Colonic mucosa (tissue), 4 donors: Measurements from ENCODE around the gene PRKAG2. TPM values are rescaled to one million over a fixed set of nuclear protein-coding genes. Genes with fewer than 3 reads are reported as not detected.

ENCODE experiments used
- DNase-seq: peaks from one replicate; pipeline ENCODE4 v3.0.0-alpha.2; 2020
- H3K27ac ChIP-seq: fragments of 200-600 bp; one replicate; pipeline ENCODE4 v1.8.0; 2021
- H3K27me3 ChIP-seq: fragments of 200-600 bp; one replicate; pipeline ENCODE4 v1.8.0; 2021
- H3K36me3 ChIP-seq: fragments of 200-600 bp; one replicate; pipeline ENCODE4 v1.8.0; 2021
- H3K4me1 ChIP-seq: fragments of 200-600 bp; one replicate; pipeline ENCODE4 v1.8.0; 2021; ENCODE audit warnings: mild to moderate bottlenecking
- H3K4me3 ChIP-seq: fragments of 200-600 bp; one replicate; pipeline ENCODE4 v1.8.0; 2021
- H3K9ac ChIP-seq, 2 donors: one replicate each; pipeline ENCODE4 v1.7.0; 2013; ENCODE audit warnings: control low read depth in 2 of 2, low read depth in 2 of 2, low read length in 2 of 2
- H3K9me3 ChIP-seq: fragments of 200-600 bp; one replicate; pipeline ENCODE4 v1.8.0; 2021
- intact Hi-C: fragments of 100-400 bp; cut with DNase I; formaldehyde crosslinking; loops from one replicate; pipeline ENCODE4 v1.14.1; 2022
- total RNA-seq, 2 donors: library from RNA; stranded (reverse); fragmentation: NEBNext Ultra II Directional in 1 of 2; extraction: Animal tissue kit (Norgen Biotek cat#: 25700) in 1 of 2; gene quantifications; one replicate each; pipeline ENCODE4 v1.2.1, GENCODE V29; 2021
- TF ChIP-seq, protein P1 (sequence below): fragments of 200-600 bp; IDR thresholded peaks from one replicate; pipeline ENCODE4 v1.8.0; 2022; ENCODE audit warnings: antibody characterized with exemption, mild to moderate bottlenecking
- donor health status: healthy.
- donor health status: DM: no; HTN: no; CAD: no.
- donor health status: DM: no; HTN: no; CAD: no.

The PRKAG2 gene
- total RNA-seq, 2 donors from 2014 or later: 36.3 to 42.0 TPM

DNA sequence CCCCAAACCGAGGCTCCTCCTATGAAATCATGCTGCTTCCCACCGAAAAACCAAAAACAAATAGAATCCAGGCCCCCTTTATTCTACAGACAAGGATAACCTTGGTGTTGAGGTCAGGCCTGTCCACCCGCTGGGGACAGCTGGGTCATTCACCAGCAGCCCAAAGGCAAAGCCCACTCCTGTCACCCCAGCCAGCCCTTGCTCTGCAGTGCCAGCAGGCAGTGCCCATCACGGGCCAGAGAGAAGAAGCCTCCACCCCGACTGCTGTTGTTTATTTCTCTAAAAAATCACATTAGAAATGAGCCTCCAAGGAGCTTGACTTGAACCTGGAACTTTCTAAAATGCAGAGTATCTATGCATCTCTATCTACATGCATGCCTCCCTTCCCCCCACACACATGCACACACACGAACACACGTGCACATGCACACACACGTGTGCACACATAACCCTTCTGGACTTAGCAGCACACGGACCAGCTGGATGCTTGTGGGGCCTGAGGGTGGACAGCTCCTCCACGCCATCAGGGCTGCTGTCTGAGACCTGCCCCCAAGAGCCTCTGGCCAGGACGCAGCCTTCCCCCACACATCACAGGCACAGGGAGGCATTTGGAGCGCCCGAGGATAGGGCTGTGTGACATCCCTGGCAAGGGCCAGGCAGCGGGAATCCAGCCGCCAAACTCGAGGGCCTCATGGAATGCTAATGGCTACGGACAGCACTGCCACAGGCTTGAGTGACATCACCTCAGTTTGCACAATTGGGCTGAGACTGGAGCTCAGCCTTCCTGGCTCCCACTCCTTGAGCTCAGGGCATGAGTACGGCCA is 22.8 kb downstream of the PRKAG2 start:
- no peak overlapping the region for H3K27ac ChIP-seq
- no peak overlapping the region for H3K4me3 ChIP-seq
- no peaks in the 10 kb centered on the region for H3K9me3 ChIP-seq
- no peak overlapping the region for H3K9ac ChIP-seq
- no peaks in the 10 kb centered on the region for H3K4me1 ChIP-seq
- DNase-seq: no peak
- H3K36me3 ChIP-seq: no peaks in the 10 kb centered on the region
- intact Hi-C loops: no loop called here
- TF ChIP-seq, protein P1, sequence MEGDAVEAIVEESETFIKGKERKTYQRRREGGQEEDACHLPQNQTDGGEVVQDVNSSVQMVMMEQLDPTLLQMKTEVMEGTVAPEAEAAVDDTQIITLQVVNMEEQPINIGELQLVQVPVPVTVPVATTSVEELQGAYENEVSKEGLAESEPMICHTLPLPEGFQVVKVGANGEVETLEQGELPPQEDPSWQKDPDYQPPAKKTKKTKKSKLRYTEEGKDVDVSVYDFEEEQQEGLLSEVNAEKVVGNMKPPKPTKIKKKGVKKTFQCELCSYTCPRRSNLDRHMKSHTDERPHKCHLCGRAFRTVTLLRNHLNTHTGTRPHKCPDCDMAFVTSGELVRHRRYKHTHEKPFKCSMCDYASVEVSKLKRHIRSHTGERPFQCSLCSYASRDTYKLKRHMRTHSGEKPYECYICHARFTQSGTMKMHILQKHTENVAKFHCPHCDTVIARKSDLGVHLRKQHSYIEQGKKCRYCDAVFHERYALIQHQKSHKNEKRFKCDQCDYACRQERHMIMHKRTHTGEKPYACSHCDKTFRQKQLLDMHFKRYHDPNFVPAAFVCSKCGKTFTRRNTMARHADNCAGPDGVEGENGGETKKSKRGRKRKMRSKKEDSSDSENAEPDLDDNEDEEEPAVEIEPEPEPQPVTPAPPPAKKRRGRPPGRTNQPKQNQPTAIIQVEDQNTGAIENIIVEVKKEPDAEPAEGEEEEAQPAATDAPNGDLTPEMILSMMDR: no peak
- H3K27me3 ChIP-seq: no peaks in the 10 kb centered on the region

DNA sequence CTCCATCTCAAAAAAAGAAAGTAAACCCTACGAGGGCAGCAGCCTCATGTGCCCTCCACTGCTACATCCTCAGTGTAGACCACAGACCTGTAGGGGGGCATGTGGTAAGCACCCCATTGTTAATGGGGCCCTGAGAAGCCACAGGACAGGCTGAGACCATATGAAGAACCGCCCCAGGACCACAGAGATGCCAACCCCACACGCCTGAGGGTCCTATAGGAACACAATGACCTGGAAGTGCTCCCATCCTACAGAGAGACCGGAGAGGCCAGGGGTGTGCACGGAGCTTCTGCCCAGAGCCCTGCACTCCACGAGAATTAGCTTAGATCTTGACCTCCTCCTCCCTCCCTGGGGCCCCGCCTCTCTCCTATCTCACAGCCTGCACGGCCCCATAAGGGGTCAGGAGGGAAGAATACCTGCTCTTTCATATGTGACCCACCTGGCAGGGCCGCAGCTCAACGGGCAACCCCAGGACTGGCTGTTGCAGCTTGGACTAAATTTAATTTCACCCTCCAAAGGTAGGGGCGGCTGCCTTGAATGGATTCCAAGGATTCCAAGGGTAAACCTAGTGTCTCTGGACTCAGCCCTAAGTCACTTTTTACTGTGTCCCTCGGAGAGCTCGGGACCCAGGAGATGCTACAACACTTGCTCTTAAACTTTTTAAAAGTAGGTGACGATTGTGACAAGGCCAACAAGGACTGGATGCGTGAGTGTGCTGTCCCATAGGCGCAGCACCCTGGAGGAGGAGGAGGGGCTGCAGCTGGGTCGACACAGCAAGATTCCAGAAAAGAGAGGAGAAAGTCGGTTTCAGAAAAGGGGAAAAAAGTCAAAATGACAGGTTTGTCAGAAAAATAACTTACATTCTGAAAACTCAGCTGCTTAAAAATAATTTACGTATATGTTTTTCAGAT is 24.2 kb downstream of the PRKAG2 start:
- TF ChIP-seq, protein P1: no peak
- no peak for DNase-seq
- Histone ChIP-seq H3K9ac (no peak overlapping the region), H3K4me3 (no peak overlapping the region), H3K36me3 (no peaks in the 10 kb centered on the region), H3K27me3 (no peaks in the 10 kb centered on the region), H3K9me3 (no peaks in the 10 kb centered on the region), H3K27ac (no peak overlapping the region), H3K4me1 (no peaks in the 10 kb centered on the region)
- intact Hi-C loops: no loop called here

DNA sequence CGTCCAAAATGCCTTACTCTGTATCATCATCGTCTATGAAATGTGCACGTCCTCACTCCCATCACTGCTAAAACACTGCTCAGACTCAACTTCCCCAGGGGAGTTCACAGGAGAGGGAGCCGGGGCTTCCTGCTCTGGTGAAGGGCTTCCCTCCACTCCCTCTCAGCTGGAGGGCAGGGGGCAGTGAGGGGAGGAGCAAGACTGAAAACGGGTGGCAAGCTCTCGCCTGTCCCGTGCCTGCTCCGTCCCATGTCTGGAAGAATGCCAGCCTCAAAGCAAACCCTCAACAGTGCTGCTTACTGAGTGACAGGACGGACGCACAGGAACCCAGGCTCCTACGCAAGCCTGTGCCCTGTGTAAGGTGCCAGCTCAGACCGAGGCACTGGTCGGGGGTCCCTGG is 25.1 kb downstream of the PRKAG2 start:
- Histone ChIP-seq H3K27ac (no peak overlapping the region), H3K36me3 (no peaks in the 10 kb centered on the region), H3K9me3 (no peaks in the 10 kb centered on the region), H3K9ac (peak overlapping the region in 1 of 2 donors; percentile 24), H3K4me1 (no peaks in the 10 kb centered on the region), H3K4me3 (peak overlapping the region; percentile 7), H3K27me3 (no peaks in the 10 kb centered on the region)
- peak; percentile 46 for DNase-seq
- intact Hi-C loops: no loop called here
- TF ChIP-seq, protein P1: no peak

DNA sequence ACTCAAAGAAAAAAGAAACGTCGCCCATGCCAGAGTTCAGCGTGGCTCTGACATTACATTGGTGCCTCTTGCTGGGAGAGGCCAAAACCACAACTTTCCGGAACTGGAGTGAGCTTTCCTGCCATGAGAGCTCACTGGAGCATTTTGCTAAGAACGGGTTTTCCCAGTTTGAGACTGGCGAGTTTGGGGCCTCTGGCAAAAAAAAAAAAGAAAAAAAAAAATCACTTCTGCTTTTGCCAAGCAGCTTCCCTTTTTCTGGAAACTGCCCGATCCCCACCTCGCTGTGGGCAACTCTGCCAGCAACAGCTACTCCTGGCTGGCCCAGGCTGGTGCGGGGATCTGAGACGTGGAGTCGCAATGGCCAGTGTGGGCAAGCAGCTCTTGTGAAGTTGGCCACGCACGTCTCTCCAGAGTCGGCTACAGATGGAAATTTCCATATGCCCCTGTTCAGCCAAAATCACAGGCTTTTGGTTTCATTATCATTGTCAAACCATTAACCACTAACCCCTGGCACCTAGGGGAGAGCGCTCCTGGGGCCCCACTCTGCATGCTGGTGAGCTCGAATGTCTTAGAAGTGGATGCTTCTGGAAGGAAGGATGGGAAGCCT is 25.7 kb downstream of the PRKAG2 start:
- no peaks in the 10 kb centered on the region for H3K4me1 ChIP-seq
- DNase-seq: no peak

More for the DNA sequence above, 25.7 kb downstream of the PRKAG2 start:
- Histone ChIP-seq H3K4me3 (peak overlapping the region; percentile 7), H3K9ac (peak overlapping the region in 1 of 2 donors; percentile 24), H3K27ac (no peak overlapping the region), H3K9me3 (no peaks in the 10 kb centered on the region), H3K36me3 (no peaks in the 10 kb centered on the region), H3K27me3 (no peaks in the 10 kb centered on the region)
- intact Hi-C loops: no loop called here
- TF ChIP-seq, protein P1: no peak
